ENCODE results near the gene PIK3R6. TPM values are rescaled to one million over a fixed set of nuclear protein-coding genes. Genes with fewer than 3 reads are reported as not detected.

Gene PIK3R6
- total RNA-seq, 1 experiment from 2014 or later: not detected

DNA sequence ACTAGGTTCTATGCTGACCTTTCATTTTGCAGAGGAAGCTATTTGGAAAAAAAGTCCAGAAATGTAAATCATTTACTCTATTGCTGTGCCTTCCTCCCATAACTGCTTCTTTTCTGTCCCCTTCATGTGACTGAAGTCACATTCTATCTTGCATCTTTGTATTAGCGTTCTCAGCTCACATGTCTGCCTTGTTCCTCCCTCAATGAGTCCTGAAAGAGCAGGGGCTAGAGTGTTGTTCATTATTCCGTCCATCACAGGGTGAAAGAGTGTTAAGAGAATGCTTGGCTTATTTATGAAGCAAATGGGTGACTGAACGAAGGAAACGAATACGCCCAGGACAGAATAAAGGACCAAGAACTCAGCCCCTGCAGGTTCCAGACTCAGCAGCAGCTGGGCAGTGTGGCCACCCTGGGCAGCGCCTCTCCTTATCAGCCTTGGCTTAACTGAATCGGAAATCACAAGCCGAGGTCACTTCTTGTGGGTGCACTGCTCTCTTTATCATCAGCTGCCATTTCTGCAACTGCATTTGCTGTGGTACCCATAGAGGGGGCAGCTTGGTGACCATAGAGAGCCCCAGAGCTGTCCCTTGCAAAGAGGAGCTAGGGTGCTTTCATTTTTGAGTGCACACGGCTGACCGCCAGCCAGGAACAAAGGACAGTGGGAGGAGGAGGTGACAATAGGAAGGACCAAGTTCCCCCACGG lies 1.8 kb upstream of the PIK3R6 start:
- Histone ChIP-seq H3K23ac (ENCODE audit: insufficient read length, low read depth, low read length) (no peak overlapping the region), H4K8ac (replicated peaks; ENCODE audit: insufficient read length, low read depth, low read length) (no peak overlapping the region), H3K27ac (ENCODE audit: insufficient read length, low read depth, low read length) (no peak overlapping the region), H2AFZ (ENCODE audit: low read length) (no peak overlapping the region), H2BK15ac (ENCODE audit: low read depth, low read length) (no peak overlapping the region), H4K5ac (ENCODE audit: insufficient read length, low read depth, low read length) (no peak overlapping the region), H2BK120ac (ENCODE audit: low read depth, low read length, poor library complexity, severe bottlenecking) (no peak overlapping the region), H2BK20ac (ENCODE audit: low read depth, low read length, poor library complexity, severe bottlenecking) (no peak overlapping the region), H3K79me1 (ENCODE audit: insufficient read depth, low read depth, low read length, poor library complexity, severe bottlenecking) (no peaks in the 10 kb centered on the region), H2BK5ac (ENCODE audit: insufficient read length, low read length) (no peak overlapping the region), H3K4ac (ENCODE audit: low read depth, low read length) (no peak overlapping the region), H4K91ac (ENCODE audit: insufficient read length, low read depth, low read length) (no peak overlapping the region), H3K56ac (ENCODE audit: insufficient read length, low read depth, low read length) (no peak overlapping the region), H3T11ph (ENCODE audit: low read length) (no peak overlapping the region), H2BK12ac (ENCODE audit: insufficient read length, low read depth, low read length) (no peak overlapping the region), H3K27me3 (ENCODE audit: insufficient read depth, low read length) (no peaks in the 10 kb centered on the region), H2AK5ac (ENCODE audit: insufficient read length, low read length) (no peak overlapping the region), H3K23me2 (ENCODE audit: insufficient read length, low read depth, low read length, poor library complexity, severe bottlenecking) (no peaks in the 10 kb centered on the region), H3K14ac (ENCODE audit: insufficient read depth, low read length) (no peak overlapping the region), H3K18ac (ENCODE audit: insufficient read length, low read depth, low read length) (no peak overlapping the region), H3K9ac (ENCODE audit: extremely low read depth, insufficient read length, low read length) (no peak overlapping the region), H3K9me3 (ENCODE audit: control insufficient read depth, low read depth, low read length) (no peaks in the 10 kb centered on the region), H3K4me1 (ENCODE audit: insufficient read depth, low read length) (no peaks in the 10 kb centered on the region), H4K20me1 (ENCODE audit: control insufficient read depth, insufficient read depth, insufficient read length) (no peaks in the 10 kb centered on the region), H3K79me2 (ENCODE audit: insufficient read depth, low read length) (no peaks in the 10 kb centered on the region), H3K4me2 (ENCODE audit: insufficient read depth, insufficient read length, low read length) (no peak overlapping the region)
- Mint-ChIP-seq H3K9me3 (no peaks in the 10 kb centered on the region; a peak in 1 of 5 replicates), H3K27me3 (ENCODE audit: low read depth) (peaks cover 18% of the 10 kb centered on the region), H3K4me1 (peaks cover 7 to 16% of the 10 kb centered on the region in 2 experiments), H3K4me3 (no peak overlapping the region), H3K36me3 (ENCODE audit: insufficient read depth in 1 of 3, low read depth in 3 of 3) (no peaks in the 10 kb centered on the region; a peak in 1 of 7 replicates), H3K27ac (no peak overlapping the region)
- no CpG with 5 or more reads among the region's 11 CpGs for WGBS (ENCODE audit: extremely low coverage, insufficient read length, low lambda C conversion rate)
- DNase-seq: peak; percentile 15
- TF ChIP-seq CTCF (conservative IDR thresholded peaks at IDR 0.05): no peak
